MM.1S (cell line): ENCODE results near the gene GATA5.
"Not testable (repeated sequence)": the region's sequence is repeated elsewhere in the genome, so short reads cannot be mapped to it uniquely, and the experiment has no call there.

ENCODE experiments used
- DNase-seq: peaks from one replicate; pipeline ENCODE4 v3.0.0-alpha.2; 2015
- H2AFZ ChIP-seq: fragments of 300-600 bp; sonication (generic); 2 replicates; pipeline ENCODE4 v1.6.0; 2016; ENCODE audit warnings: antibody characterized with exemption, low read length
- H3F3A ChIP-seq: fragments of 300-600 bp; sonication (generic); 2 replicates; pipeline ENCODE4 v1.6.1; 2016; ENCODE audit warnings: mild to moderate bottlenecking, antibody characterized with exemption, low read length, moderate library complexity, mixed read lengths; ENCODE audit not compliant: insufficient read depth
- H3K27ac ChIP-seq: fragments of 300-600 bp; sonication (generic); 2 replicates; pipeline ENCODE4 v1.5.1; 2016; ENCODE audit warnings: mild to moderate bottlenecking, low read length
- H3K27me3 ChIP-seq: fragments of 300-600 bp; sonication (generic); replicated peaks from 2 replicates; pipeline ENCODE4 v1.6.0; 2016; ENCODE audit warnings: low read length; ENCODE audit not compliant: insufficient read depth
- H3K36me3 ChIP-seq: fragments of 300-600 bp; sonication (generic); replicated peaks from 2 replicates; pipeline ENCODE4 v1.6.1; 2016; ENCODE audit warnings: mild to moderate bottlenecking, low read length, mixed read lengths; ENCODE audit not compliant: insufficient read depth
- H3K4me1 ChIP-seq: fragments of 300-600 bp; sonication (generic); 2 replicates; pipeline ENCODE4 v1.6.1; 2016; ENCODE audit warnings: low read length, mixed read lengths
- H3K4me2 ChIP-seq: fragments of 300-600 bp; sonication (generic); 2 replicates; pipeline ENCODE4 v1.6.0; 2016; ENCODE audit warnings: low read depth, low read length
- H3K4me3 ChIP-seq: fragments of 300-600 bp; sonication (generic); 2 replicates; pipeline ENCODE4 v1.5.1; 2016; ENCODE audit warnings: low read length, mixed read lengths
- H3K79me2 ChIP-seq: fragments of 300-600 bp; sonication (generic); 2 replicates; pipeline ENCODE4 v1.6.1; 2016; ENCODE audit warnings: mixed run types, low read length, mixed read lengths
- H3K9ac ChIP-seq: fragments of 300-600 bp; sonication (generic); 2 replicates; pipeline ENCODE4 v1.6.1; 2016; ENCODE audit warnings: low read length, mixed read lengths
- H3K9me2 ChIP-seq: fragments of 300-600 bp; sonication (generic); replicated peaks from 2 replicates; pipeline ENCODE4 v1.6.1; 2016; ENCODE audit warnings: mild to moderate bottlenecking, low read length, mixed read lengths; ENCODE audit not compliant: insufficient read depth
- H3K9me3 ChIP-seq: fragments of 300-600 bp; sonication (generic); replicated peaks from 2 replicates; pipeline ENCODE4 v1.6.1; 2016; ENCODE audit warnings: mild to moderate bottlenecking, low read length, mixed read lengths; ENCODE audit not compliant: insufficient read depth
- H4K20me1 ChIP-seq: fragments of 300-600 bp; sonication (generic); 2 replicates; pipeline ENCODE4 v1.6.1; 2016; ENCODE audit warnings: mild to moderate bottlenecking, low read length, moderate library complexity, mixed read lengths; ENCODE audit not compliant: insufficient read depth
- CTCF ChIP-seq: fragments of 300-600 bp; sonication (generic); IDR thresholded peaks from 2 replicates; pipeline ENCODE4 v1.5.1; 2016; ENCODE audit warnings: antibody characterized with exemption, low read length, mixed read lengths
- EZH2 ChIP-seq: fragments of 300-600 bp; sonication (generic); optimal IDR thresholded peaks from 2 replicates; pipeline ENCODE3; 2017; ENCODE audit warnings: low read depth, mild to moderate bottlenecking, antibody characterized with exemption, low read length, mixed read lengths
- EZH2phosphoT487 ChIP-seq: fragments of 300-600 bp; sonication (generic); IDR thresholded peaks from 2 replicates; pipeline ENCODE4 v1.6.1; 2018; ENCODE audit warnings: antibody characterized with exemption, low read length

The GATA5 gene

DNA sequence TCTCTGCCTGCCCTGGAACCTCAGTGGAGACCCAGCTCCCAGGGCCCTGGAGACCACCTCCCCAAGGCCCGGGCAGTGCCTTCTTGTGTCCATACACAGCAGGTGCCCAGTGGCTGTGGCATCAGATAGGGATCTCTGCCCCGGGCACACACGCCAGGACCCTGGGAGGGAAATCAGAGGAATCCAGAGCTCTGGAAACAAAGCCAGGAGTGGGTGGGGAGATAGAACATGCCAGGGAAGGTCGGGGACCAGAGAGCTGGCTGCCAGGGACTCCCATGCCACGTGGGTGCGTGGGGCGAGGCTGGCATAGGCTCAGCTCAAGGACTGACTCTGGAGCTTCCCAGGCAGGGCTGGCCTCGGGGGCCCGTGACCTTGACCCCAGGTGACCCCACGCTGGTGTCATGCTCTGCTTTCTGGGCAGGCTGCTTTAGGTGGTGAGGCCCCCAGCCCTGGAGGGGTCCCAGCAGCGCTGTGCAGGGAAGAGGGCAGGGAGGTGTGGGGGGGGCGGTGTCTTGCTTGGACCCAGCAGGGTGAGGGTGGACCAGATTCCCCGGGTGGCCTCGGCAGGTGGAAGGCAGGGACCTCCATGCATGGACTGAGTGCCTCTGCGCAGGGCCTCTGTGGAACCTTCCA lies 17.6 kb upstream of the GATA5 start:
- Histone ChIP-seq H3K4me2 (no peak overlapping the region), H3K36me3 (no peaks in the 10 kb centered on the region), H3K27ac (no peak overlapping the region), H3K27me3 (peaks cover 86% of the 10 kb centered on the region), H3K4me3 (no peak overlapping the region), H3K9me3 (no peaks in the 10 kb centered on the region), H4K20me1 (no peaks in the 10 kb centered on the region), H3K79me2 (no peaks in the 10 kb centered on the region), H3K4me1 (no peaks in the 10 kb centered on the region), H3K9ac (no peak overlapping the region), H2AFZ (no peak overlapping the region), H3F3A (no peaks in the 10 kb centered on the region), H3K9me2 (no peaks in the 10 kb centered on the region)
- no peak for DNase-seq
- TF ChIP-seq EZH2phosphoT487 (no peak), CTCF (no peak), EZH2 (no peak)

DNA sequence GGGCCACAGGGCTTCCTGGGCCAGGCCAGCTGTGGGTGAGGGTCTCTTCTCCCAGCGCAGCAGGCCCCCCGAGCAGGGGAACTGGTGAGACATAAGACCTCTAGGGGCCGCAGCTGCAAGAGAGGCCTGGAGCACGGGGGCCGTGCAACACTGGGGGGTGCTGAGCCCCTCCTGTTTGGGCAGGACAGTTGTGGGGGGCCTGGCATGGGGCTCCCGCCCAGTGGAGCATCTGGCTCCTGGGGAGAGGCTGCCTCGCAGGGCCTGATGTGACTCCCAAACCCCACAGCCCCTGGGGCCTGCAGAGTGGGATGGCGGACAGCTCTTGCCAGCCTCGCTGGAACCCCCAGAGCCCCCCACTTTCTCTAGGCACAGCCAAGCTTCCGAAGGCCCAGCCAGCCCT lies 16.9 kb upstream of the GATA5 start:
- Histone ChIP-seq H3K9me2 (no peaks in the 10 kb centered on the region), H3K9me3 (no peaks in the 10 kb centered on the region), H2AFZ (no peak overlapping the region), H3K27ac (no peak overlapping the region), H4K20me1 (no peaks in the 10 kb centered on the region), H3K36me3 (no peaks in the 10 kb centered on the region), H3K4me1 (no peaks in the 10 kb centered on the region), H3K4me3 (no peak overlapping the region), H3K4me2 (no peak overlapping the region), H3K9ac (no peak overlapping the region), H3K79me2 (no peaks in the 10 kb centered on the region), H3K27me3 (peaks cover 93% of the 10 kb centered on the region), H3F3A (no peaks in the 10 kb centered on the region)
- DNase-seq: no peak
- TF ChIP-seq EZH2phosphoT487 (no peak), CTCF (no peak), EZH2 (no peak)

GRCh38 chr20:62490783-62491182 lies 15.0 kb upstream of the GATA5 start:
- H3K9ac ChIP-seq, H3K4me2 ChIP-seq, H2AFZ ChIP-seq, H3K9me2 ChIP-seq, H3K4me3 ChIP-seq, H3K79me2 ChIP-seq, H3K36me3 ChIP-seq, DNase-seq, H3K9me3 ChIP-seq, H4K20me1 ChIP-seq, H3K27ac ChIP-seq, H3K4me1 ChIP-seq, H3F3A ChIP-seq: not testable (repeated sequence)
- H3K27me3 ChIP-seq: peaks cover 100% of the 10 kb centered on the region

GRCh38 chr20:62489932-62490263 lies 14.1 kb upstream of the GATA5 start:
- H4K20me1 ChIP-seq: no peaks in the 10 kb centered on the region
- no peak overlapping the region for H2AFZ ChIP-seq
- H3K9me2 ChIP-seq: no peaks in the 10 kb centered on the region
- DNase-seq: no peak
- no peaks in the 10 kb centered on the region for H3F3A ChIP-seq
- H3K4me2 ChIP-seq: no peak overlapping the region
- TF ChIP-seq EZH2 (peak; percentile 67), CTCF (no peak)
- no peak overlapping the region for H3K9ac ChIP-seq
- no peaks in the 10 kb centered on the region for H3K79me2 ChIP-seq
- no peak overlapping the region for H3K4me3 ChIP-seq
- H3K27ac ChIP-seq: no peak overlapping the region
- H3K36me3 ChIP-seq: no peaks in the 10 kb centered on the region
- no peaks in the 10 kb centered on the region for H3K4me1 ChIP-seq
- H3K9me3 ChIP-seq: no peaks in the 10 kb centered on the region
- peaks cover 100% of the 10 kb centered on the region for H3K27me3 ChIP-seq
